Activated CD4-positive, CD25-positive, alpha-beta regulatory T cell (primary cell): ENCODE data around the gene DUSP28.

Experiments used
- DNase-seq, 4 experiments: peaks; one replicate each; lab custom pipeline; 2025; lab: John Stamatoyannopoulos, UW

Gene DUSP28

DNA sequence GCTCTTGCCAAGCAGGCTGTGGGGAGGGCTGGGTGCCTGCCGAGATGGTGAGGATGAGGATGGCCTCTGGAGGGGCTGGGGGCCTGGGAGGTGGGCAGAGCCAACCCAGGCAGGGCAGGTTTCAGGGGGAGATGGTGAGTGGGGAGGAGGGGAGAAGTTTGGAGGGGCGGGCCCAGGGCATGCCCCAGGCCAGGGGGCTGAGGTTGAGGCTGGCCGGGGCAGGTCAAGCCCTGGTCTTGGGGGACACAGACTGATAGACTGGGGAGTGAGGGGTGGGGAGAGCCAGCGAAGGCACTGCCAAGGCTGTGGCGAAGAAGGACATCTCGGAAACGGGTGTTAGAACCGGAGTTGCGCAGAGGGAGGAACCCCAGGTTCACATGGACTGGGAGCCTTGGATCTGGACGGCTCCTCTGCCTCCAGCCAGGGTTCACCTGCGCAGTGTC is 39.0 kb downstream of the DUSP28 start:
- DNase-seq: no peak

DNA sequence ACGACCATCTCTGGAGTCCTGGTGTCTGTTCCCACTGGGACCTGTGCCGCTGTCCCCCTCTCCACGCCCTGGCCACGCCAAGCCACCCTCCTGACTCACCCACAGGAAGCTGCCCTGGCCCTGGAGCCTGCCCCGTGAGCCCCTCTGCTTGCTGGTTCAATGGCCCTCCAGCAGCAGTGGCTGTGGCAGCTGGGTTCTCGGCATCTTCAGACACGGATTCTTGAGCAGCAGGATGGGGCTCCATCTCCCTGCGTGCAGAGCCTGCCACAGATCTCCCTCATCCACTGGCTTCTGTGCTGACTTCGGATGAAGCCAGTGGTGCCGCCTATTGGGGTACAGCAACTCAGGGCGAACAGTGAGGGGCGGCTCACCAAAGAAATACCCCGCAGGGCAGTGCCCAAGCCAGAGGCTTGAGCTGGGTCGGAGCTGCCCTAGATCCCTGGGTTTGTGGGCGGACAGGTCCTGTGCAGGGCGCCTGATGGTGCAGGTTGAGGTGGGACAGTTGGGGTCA is 40.3 kb downstream of the DUSP28 start:
- DNase-seq: no peak

DNA sequence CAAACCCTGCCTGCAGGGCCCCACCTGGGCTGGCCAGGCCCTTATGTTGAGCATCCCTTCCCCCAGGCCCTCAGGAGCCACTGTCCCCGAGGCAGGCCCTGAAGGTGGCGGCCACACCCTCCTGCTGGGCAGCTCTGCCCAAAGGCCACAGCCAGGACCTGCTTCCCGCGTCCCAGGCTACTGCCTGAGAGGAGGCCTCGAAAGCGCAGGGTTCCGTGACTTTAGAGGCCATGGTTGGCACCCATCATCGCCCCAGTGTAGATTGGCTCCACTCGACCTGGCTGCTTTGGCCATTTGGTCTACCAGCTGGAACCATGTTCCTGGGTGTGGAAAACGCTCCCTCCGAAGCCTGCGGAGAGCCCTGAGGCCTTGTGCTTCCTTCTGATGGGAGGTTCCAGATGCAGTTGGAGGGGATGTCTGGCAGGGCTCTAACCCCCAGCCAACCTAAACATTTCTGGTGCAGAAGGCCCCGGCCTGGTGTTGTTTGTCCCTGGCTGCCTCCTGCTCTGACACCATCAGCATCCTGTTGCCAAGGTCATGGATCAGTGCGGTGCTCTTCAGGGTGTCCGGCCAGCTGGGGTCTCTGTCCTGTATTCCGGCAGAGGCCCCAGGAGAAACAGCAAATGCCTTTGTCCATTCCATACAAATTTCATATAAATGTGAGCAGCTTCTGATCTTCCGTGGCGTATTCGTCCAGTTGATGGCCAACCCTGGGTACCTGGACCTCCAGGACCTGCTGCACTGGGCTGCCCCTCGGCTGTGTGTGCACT is 41.1 kb downstream of the DUSP28 start:
- DNase-seq: no peak

DNA sequence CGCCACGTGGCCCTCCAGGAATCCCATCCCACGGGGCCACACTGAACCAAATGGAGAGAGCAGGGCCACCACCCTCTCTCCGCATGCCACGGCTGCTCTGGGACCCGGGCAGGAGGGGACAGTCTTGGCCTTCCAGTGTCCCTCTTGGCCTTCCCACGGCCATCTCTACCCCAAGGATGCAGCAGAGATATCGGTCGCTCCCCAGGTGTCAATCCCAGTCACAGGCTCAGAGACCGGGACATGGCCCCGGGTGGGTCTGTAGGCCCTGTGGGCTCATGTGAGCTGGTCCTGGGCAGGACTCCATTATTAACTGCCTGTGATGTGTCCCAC is 41.6 kb downstream of the DUSP28 start:
- no peak for DNase-seq

DNA sequence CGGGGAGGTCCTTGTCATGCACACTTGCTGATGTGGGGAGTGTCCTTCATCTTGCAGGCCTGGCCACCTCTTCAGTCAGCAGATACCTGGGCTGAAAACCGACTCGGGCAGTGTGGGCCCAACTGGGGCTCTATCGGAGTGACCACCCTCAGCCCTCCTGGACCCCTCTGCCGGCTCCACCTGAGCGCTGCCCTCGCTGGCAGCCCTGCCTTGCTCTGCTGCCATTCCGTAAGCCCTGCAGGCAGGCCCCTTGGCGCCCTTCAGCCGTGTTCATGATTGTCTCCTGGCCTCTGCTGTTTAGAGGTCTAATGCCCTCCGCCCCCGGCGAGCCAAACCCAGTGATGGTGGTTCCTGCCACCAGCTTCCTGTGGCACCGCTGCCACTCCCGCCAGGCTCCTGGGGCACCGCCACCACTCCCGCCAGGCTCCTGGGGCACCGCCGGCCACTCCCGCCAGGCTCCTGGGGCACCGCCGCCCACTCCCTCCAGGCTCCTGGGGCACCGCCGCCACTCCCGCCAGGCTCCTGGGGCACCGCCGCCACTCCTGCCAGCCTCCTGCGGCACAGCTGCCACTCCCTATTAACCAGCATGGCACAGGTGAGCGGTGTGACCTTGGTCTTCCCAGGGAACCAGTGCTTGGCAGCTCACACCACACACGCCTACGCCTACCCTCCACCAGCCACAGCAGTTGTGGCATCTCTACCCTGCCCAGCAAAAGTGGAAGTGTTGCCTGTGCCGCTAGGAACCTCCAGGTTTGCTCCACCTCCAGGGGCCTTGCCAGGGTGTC is 42.3 kb downstream of the DUSP28 start:
- no peak for DNase-seq

DNA sequence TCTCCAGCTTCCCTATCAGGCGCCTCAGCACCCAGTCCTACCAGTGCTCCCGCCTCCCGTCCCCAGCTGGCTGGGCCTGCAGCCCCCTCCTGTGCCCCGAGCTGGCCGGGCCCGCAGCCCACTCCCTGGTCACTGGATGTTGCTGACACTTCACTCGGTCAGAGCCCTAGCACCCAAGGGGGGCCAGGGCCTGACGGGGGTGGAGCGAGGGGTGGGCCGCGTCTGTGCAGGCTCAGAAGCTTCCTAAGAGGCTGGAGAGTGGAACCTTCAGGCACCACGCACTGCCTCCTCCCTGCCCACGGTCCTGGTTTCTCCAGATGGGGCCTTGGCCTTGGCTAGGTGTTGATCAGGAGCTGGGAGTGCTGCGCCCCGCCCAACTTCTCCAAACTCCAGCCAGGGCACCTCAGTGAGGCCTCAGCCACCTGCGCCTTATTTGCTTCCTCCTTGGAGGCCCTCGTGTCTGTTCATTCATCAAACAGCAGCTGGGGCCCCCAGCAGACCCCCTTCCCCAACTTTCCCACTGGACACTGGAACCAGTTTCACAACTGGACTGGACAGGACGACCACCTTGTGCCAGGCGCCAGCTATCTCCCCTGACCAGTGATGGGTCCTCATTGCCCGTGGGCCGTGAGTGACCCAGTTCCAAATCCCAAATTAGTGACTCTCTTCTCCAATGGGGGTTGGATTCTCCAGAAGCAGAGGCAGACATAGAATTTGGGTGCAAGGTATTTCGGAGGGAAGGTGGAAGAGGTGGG is 43.1 kb downstream of the DUSP28 start:
- no peak for DNase-seq

DNA sequence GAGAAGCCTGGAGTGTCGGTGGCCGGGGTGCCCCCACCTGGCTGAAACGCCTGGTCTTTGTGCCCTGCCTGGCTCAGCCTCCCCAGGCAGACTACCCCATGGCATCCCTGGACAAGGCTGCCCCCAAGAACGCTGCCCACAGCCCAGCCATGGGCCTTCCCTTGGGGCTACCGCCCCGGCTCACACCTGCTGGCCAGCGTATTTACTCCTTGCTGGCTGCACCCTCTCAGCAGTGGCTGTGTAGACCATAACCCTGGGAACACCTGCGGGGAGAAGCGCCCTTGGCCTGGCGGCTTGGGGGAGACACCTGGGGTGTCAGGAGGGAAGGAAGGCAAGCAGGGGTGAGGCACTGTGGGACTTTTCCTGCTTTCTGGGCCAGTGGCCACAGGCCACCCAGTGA is 43.7 kb downstream of the DUSP28 start:
- DNase-seq: no peak

DNA sequence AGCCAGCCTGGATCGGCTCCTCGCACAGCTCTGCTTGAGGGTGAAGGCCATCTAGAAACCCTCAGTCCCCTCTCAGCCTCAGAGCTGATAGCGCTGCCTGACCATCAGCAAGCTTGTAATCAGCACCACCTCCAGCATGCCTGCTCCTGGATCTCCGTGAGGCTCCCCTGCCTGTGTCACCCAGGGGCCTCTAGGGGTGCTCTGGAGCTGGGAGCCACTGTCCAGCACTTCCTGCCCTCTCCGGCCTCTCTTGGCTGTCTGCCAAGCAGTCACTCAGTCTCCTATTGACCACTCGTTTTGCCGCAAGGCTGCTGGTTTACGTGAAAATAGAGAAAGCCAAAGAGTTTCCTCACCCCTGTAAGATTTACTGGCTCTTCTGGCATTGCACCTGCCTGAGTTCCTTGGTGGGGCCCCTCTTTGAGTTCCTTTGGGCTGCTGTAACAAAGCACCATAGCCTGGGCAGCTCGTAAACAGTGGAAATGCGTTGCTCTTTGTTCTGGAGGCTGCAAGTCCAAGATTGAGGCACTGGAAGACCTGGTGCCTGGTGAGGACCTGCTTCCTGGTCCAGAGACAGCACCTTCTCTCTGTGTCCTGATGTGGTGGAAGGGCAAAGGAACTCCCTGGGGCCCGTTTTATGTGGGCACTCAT is 44.3 kb downstream of the DUSP28 start:
- DNase-seq: no peak

DNA sequence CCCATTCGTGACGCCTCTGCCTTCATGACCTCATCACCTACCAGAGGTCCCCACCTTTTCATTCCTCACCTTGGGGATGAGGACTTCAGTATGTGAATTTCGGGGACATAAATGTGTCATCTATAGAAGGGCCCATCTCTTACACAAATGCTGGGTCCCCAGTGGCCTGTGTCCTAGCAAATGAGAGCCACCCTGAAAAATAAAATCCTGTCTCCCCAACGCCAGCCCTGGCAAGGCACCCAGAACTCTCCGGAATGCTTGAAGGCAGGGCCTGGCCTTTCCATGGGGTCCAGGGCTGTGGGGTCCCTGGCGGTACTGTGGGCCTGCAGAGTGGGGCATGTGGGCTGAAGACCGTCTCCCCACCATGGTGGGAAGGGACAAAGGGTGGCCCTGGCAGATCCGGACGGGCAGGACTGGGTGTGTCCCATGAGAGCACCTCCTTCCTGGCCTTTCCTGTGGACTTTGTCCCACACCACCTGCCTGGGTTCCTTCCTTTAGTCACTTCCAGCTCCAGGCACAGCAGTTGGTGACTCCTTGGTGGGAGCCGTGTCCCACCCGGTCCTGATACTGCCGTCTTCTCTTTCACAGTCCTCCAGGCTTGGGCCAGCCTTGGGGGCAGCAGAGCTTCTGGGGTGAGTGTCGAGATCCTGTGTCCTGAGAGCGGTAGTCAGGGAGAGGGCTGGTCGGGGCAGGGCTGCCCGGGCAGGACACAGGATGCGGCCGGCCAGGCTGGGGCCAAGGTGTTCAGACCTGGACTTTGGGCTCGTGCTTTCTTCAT is 45.0 kb downstream of the DUSP28 start:
- DNase-seq: no peak

DNA sequence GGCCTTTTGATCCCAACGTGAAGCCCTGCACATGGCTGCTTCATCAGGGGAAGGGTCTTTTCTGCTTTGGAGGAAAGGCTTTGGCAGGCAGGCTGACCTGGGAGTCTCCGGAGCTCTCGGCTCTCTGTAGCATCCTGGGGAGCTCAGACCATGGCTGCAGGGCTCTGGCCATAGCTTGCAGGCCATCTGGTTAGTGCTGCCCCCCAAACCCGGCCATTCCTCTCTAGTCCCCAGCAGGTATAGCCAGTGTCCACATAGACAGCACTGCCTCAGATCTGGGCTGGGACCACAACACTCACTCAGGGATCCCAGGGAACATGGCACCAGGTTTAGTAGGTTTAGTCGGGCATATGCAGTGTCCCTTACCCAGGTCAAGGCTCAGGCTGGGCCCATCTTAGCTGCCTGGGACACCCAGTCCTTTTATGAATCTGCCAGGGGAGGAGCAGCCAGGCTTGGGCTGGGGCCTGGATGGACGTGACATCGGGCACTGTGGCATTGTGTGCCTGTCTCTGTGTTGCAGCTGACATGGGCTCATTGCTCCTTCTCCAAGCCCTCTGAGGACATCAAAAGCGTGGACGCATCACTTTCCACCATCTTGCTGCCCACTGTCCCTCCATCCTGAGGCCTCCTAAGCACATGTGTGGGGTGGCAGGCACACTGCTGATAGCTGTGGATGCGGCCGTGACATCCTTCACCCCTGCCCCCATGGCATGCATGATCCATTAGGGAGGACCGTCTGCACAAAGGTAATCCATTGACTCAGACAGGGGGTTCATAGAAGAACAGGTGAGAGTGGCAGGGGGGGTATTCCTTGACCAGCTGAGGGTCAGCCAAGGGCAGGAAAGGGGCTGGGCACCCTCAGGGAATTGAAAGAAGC is 45.9 kb downstream of the DUSP28 start:
- no peak for DNase-seq

DNA sequence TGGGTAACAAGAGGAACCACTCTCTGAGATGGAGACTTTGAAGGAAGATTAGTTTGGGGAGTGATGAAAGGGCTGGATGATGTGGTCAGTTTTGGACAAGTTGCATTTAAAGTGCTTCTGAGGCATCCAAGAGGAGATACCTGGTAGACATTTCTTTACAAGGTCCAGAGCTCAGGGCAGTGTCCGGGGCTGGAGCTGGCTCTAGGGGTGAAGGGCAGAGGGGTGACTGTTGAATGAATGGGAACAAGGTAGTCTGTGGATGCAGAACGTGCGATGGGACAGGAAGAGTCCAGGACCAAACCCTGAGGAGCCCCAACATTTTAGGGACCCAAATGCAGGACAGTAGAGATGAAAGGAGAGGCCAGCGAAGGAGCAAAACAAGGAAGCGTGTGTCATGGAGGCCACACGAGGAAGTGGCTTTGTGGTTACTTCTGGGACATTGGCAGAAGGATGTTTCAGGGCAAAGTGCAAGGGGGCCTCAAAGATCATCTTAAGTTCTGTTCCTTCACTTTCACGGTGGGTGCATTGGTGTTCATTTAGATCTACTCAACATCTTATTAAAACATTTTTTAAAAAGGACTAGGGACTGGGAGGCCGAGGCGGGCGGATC is 51.5 kb downstream of the DUSP28 start:
- DNase-seq: no peak
